ENCODE measurements around the gene MEIS2. TPM values are rescaled to one million over a fixed set of nuclear protein-coding genes. Genes with fewer than 3 reads are reported as not detected.

Gene MEIS2
- total and polyA plus RNA-seq, 2 of the 13 experiments (the other 11 are each of a cell fraction or from before 2014, with no cell fraction given), result 10.7 to 12.4 TPM

GRCh38 chr15:36926427-36926825, 173.9 kb downstream of the MEIS2 start:
- CTCF ChIA-PET (ENCODE audit: low intra/inter-chr PET ratio, low total read pairs), result no interaction called here
- no TSS peak for BruUV-seq (replicated peaks)
- intact Hi-C loops (cut with micrococcal nuclease; ENCODE audit: unreplicated experiment), result no loop called here
- TF ChIP-seq ZMAT3 (CRISPR knock-in tag; conservative IDR thresholded peaks at IDR 0.05) (no peak), ZNF878 (CRISPR knock-in tag; IDR thresholded peaks at IDR 0.05) (no peak), MAZ (IDR thresholded peaks at IDR 0.05; ENCODE audit: borderline replicate concordance, low read depth, low read length) (no peak), MAZ (CRISPR knock-in tag; IDR thresholded peaks at IDR 0.05; ENCODE audit: low read depth) (no peak), ZNF660 (CRISPR knock-in tag; IDR thresholded peaks at IDR 0.05; ENCODE audit: borderline replicate concordance, low read depth) (no peak), DNMT3B (CRISPR knock-in tag; conservative IDR thresholded peaks at IDR 0.05) (no peak), ZNF432 (CRISPR knock-in tag; IDR thresholded peaks at IDR 0.05; ENCODE audit: borderline replicate concordance) (no peak), ZNF597 (CRISPR knock-in tag; IDR thresholded peaks at IDR 0.05) (no peak), ZNF30 (CRISPR knock-in tag; IDR thresholded peaks at IDR 0.05) (no peak), ZNF33B (CRISPR knock-in tag; IDR thresholded peaks at IDR 0.05) (no peak), ZNF207 (IDR thresholded peaks at IDR 0.05; ENCODE audit: borderline replicate concordance) (no peak), ZNF280B (CRISPR knock-in tag; IDR thresholded peaks at IDR 0.05; ENCODE audit: borderline replicate concordance) (no peak), FOXJ3 (CRISPR knock-in tag; IDR thresholded peaks at IDR 0.05; ENCODE audit: borderline replicate concordance) (no peak), MTF2 (CRISPR knock-in tag; IDR thresholded peaks at IDR 0.05; ENCODE audit: borderline replicate concordance) (no peak), E2F5 (CRISPR knock-in tag; conservative IDR thresholded peaks at IDR 0.05) (no peak), RXRB (CRISPR knock-in tag; IDR thresholded peaks at IDR 0.05; ENCODE audit: borderline replicate concordance) (no peak), ATF1 (CRISPR knock-in tag; IDR thresholded peaks at IDR 0.05) (no peak)
- TF ChIP-seq, protein P1, sequence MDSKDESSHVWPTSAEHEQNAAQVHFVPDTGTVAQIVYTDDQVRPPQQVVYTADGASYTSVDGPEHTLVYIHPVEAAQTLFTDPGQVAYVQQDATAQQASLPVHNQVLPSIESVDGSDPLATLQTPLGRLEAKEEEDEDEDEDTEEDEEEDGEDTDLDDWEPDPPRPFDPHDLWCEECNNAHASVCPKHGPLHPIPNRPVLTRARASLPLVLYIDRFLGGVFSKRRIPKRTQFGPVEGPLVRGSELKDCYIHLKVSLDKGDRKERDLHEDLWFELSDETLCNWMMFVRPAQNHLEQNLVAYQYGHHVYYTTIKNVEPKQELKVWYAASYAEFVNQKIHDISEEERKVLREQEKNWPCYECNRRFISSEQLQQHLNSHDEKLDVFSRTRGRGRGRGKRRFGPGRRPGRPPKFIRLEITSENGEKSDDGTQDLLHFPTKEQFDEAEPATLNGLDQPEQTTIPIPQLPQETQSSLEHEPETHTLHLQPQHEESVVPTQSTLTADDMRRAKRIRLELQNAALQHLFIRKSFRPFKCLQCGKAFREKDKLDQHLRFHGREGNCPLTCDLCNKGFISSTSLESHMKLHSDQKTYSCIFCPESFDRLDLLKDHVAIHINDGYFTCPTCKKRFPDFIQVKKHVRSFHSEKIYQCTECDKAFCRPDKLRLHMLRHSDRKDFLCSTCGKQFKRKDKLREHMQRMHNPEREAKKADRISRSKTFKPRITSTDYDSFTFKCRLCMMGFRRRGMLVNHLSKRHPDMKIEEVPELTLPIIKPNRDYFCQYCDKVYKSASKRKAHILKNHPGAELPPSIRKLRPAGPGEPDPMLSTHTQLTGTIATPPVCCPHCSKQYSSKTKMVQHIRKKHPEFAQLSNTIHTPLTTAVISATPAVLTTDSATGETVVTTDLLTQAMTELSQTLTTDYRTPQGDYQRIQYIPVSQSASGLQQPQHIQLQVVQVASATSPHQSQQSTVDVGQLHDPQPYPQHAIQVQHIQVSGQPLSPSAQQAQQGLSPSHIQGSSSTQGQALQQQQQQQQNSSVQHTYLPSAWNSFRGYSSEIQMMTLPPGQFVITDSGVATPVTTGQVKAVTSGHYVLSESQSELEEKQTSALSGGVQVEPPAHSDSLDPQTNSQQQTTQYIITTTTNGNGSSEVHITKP (CRISPR knock-in tag; IDR thresholded peaks at IDR 0.05; ENCODE audit: low read depth), result no peak

More at GRCh38 chr15:36926427-36926825, 173.9 kb downstream of the MEIS2 start:
- no peaks in the 10 kb centered on the region for H3K79me2 ChIP-seq (ENCODE audit: insufficient read depth, low read length)
- H3K27ac ChIP-seq (ENCODE audit: extremely low read length, insufficient read depth, low read length), result no peak overlapping the region
- no peak for ATAC-seq
- DNase-seq (ENCODE audit: low spot score), result no peak
- no peaks in the 10 kb centered on the region for H4K20me1 ChIP-seq (ENCODE audit: insufficient read depth, low read length)
- POLR2A ChIA-PET, result no interaction called here
- WGBS (ENCODE audit: low lambda C conversion rate), result 97% methylated on average over 3 of the region's 3 CpGs
- no peaks in the 10 kb centered on the region for H3K4me1 ChIP-seq (ENCODE audit: insufficient read depth, low read length)
- H3K4me2 ChIP-seq (ENCODE audit: low read depth, low read length), result no peak overlapping the region
- no peaks in the 10 kb centered on the region for H3K27me3 ChIP-seq (ENCODE audit: control insufficient read depth in 1 of 2, insufficient read depth in 2 of 2, low read length in 2 of 2)
- H3K9ac ChIP-seq (ENCODE audit: insufficient read depth, low read depth, low read length), result no peak overlapping the region
- no peaks in the 10 kb centered on the region for H3K9me3 ChIP-seq (ENCODE audit: low read length)
- in situ Hi-C loops (cut with HindIII; ENCODE audit: extremely low pct_ligation_motif_present, low pct_unique_long_range_greater_than_20kb), result no loop called here
- H3K36me3 ChIP-seq (replicated peaks in 1 of 2; ENCODE audit: control insufficient read depth in 1 of 2, insufficient read depth in 2 of 2, low read length in 2 of 2), result peaks cover 0 to 10% of the 10 kb centered on the region in 2 experiments; a peak in 1 of 5 replicates
- H3K4me3 ChIP-seq (replicated peaks in 1 of 3; ENCODE audit: insufficient read depth in 1 of 3, low read depth in 2 of 3, low read length in 3 of 3), result no peak overlapping the region
- no peak for FAIRE-seq
- H2AFZ ChIP-seq (ENCODE audit: low read length), result no peak overlapping the region

Measured in HepG2 (cell line).